GM23248 (cell line): ENCODE measurements around the gene PDLIM5.

Source experiments
- EZH2 ChIP-seq: fragments of 200-600 bp; sonication (generic); IDR thresholded peaks from 2 replicates; pipeline ENCODE4 v1.6.1; 2018; ENCODE audit warnings: antibody characterized with exemption, mild to moderate bottlenecking; ENCODE audit not compliant: insufficient read depth, poor library complexity, severe bottlenecking
- EZH2phosphoT487 ChIP-seq: fragments of 200-600 bp; sonication (generic); IDR thresholded peaks from 2 replicates; pipeline ENCODE4 v1.6.1; 2018; ENCODE audit warnings: antibody characterized with exemption, moderate library complexity, mild to moderate bottlenecking, low read depth; ENCODE audit not compliant: insufficient read depth

- TF ChIP-seq EZH2, result no peak
- TF ChIP-seq EZH2phosphoT487, result no peak
Measured at GRCh38 chr4:94470132-94470531, 18.4 kb downstream of the PDLIM5 start.
